Measurements from ENCODE around the gene MAGI1.

DNA sequence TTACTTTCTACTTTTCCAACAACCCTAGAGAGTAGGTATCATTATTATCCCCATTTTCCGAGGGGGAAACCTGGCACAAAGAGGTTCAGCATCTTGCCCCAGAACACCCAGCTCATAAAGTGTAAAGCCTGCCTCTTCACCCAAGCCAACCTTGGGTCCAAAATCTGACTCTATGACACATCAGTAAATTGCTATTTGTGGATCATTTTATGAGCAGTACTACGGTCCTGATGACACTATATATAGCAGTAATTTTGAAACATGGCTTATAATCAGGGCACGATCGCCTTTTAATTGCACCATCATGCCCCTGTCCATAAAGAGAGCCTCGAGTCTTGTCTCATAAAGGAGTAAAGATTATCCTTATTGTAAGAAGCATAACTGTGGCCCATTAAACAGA lies 9.7 kb downstream of the MAGI1 start:
- TF ChIP-seq GATA2 (IDR thresholded peaks at IDR 0.05; ENCODE audit: low read depth, low read length) (no peak), GATA3 (IDR thresholded peaks at IDR 0.05; ENCODE audit: low read depth, low read length) (no peak)

Data from SH-SY5Y (cell line).